Hepatocyte (in vitro differentiated cells): ENCODE results near the gene NUDT5. TPM values are rescaled to one million over a fixed set of nuclear protein-coding genes. Genes with fewer than 3 reads are reported as not detected.

Experiments used
- DNase-seq: peaks from one replicate; pipeline ENCODE4 v3.0.0-alpha.2; 2016; ENCODE audit warnings: low spot score
- H2AFZ ChIP-seq: fragments of 200-600 bp; sonication (generic); 2 replicates; pipeline ENCODE4 v1.6.0; 2016; ENCODE audit warnings: antibody characterized with exemption, mild to moderate bottlenecking
- H3K27ac ChIP-seq: fragments of 200-600 bp; sonication (generic); 2 replicates; pipeline ENCODE4 v1.5.1; 2016; ENCODE audit warnings: mild to moderate bottlenecking
- H3K27me3 ChIP-seq: fragments of 200-600 bp; sonication (generic); 2 replicates; pipeline ENCODE4 v1.6.1; 2016
- H3K36me3 ChIP-seq: fragments of 200-600 bp; sonication (generic); replicated peaks from 2 replicates; pipeline ENCODE4 v1.5.1; 2016; ENCODE audit warnings: low read depth; ENCODE audit not compliant: insufficient read depth
- H3K4me1 ChIP-seq: fragments of 200-600 bp; sonication (generic); 2 replicates; pipeline ENCODE4 v1.5.1; 2016; ENCODE audit warnings: mild to moderate bottlenecking, moderate library complexity; ENCODE audit not compliant: insufficient read depth
- H3K4me2 ChIP-seq: fragments of 200-600 bp; sonication (generic); 2 replicates; pipeline ENCODE4 v1.6.0; 2016
- H3K4me3 ChIP-seq: fragments of 200-600 bp; sonication (generic); 2 replicates; pipeline ENCODE4 v1.5.1; 2016; ENCODE audit warnings: mild to moderate bottlenecking
- H3K79me2 ChIP-seq: fragments of 200-600 bp; sonication (generic); 2 replicates; pipeline ENCODE4 v1.6.0; 2017; ENCODE audit warnings: mild to moderate bottlenecking
- H3K9me2 ChIP-seq: fragments of 200-600 bp; sonication (generic); replicated peaks from 2 replicates; pipeline ENCODE4 v1.6.0; 2017; ENCODE audit warnings: mild to moderate bottlenecking; ENCODE audit not compliant: insufficient read depth
- H3K9me3 ChIP-seq: fragments of 200-600 bp; sonication (generic); 2 replicates; pipeline ENCODE4 v1.5.1; 2016; ENCODE audit warnings: low read depth, mild to moderate bottlenecking
- H4K20me1 ChIP-seq: fragments of 200-600 bp; sonication (generic); 2 replicates; pipeline ENCODE4 v1.6.0; 2016; ENCODE audit warnings: mild to moderate bottlenecking; ENCODE audit not compliant: insufficient read depth, poor library complexity, severe bottlenecking
- EZH2 ChIP-seq: fragments of 200-600 bp; sonication (generic); IDR thresholded peaks from 2 replicates; pipeline ENCODE4 v1.6.1; 2016; ENCODE audit warnings: antibody characterized with exemption, mild to moderate bottlenecking, borderline replicate concordance
- EZH2phosphoT487 ChIP-seq: fragments of 200-600 bp; sonication (generic); IDR thresholded peaks from one replicate; pipeline ENCODE4 v1.6.1; 2018; ENCODE audit warnings: antibody characterized with exemption, mild to moderate bottlenecking, low read depth, moderate library complexity; ENCODE audit not compliant: unreplicated experiment, severe bottlenecking
- WGBS: methylation state at CpG from one replicate; pipeline ENCODE4 v1.1.6; 2016; ENCODE audit warnings: low lambda C conversion rate; ENCODE audit errors: missing lambda C conversion rate; 5-methylcytosine and 5-hydroxymethylcytosine counted together
- polyA plus RNA-seq: library from polyadenylated mRNA; unstranded; fragments of >200 nt; fragmentation: Nextera tagmentation; extraction: Ambion mirVana; gene quantifications from 2 replicates; pipeline ENCODE4 v1.2.1, GENCODE V29; 2016
- total RNA-seq: library from RNA; depleted of rRNA; stranded (reverse); fragments of >200 nt; gene quantifications from 2 replicates; pipeline ENCODE4 v1.2.3, GENCODE V29; 2014
- TF ChIP-seq, protein P1 (sequence below): fragments of 200-600 bp; sonication (generic); IDR thresholded peaks from 2 replicates; pipeline ENCODE4 v1.5.1; 2016; ENCODE audit warnings: antibody characterized with exemption, mild to moderate bottlenecking; ENCODE audit not compliant: poor library complexity

The NUDT5 gene
- total and polyA plus RNA-seq, 2 experiments from 2014 or later, result 54.0 to 85.1 TPM

DNA sequence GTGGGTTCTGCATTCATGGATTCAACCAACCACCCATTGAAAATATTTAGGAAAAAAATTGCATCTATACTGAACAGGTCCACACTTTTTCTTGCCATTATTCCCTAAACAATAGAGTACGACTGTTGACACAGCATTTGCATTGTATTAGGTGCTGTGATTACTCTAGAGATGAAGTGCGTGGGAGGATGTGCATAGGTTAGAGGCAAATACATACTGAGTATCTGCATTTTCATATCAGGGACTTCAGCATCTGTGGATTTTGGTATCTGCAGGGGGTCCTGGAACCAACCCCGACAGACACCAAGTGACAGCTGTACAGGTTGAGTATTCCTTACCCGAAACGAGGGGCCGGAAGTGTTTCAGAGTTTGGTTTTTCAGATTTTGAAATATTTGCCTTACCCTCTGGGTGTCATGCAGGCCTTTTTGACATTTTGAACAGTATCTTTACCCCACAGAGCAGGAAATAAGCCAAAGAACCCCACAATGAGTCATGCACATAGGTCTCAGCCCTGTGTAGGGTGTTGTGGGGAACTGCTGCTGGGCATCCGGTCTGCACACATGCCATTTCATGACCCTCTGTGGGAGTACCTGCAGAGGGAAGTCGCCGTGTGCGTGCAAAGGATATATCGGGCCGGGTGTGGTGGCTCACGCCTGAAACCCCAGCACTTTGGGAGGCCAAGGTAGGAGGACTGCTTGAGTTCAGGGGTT lies 14.5 kb downstream of the NUDT5 start:
- no peaks in the 10 kb centered on the region for H3K9me2 ChIP-seq
- H4K20me1 ChIP-seq, result no peaks in the 10 kb centered on the region
- H2AFZ ChIP-seq, result no peak overlapping the region
- H3K4me1 ChIP-seq, result no peaks in the 10 kb centered on the region
- H3K36me3 ChIP-seq, result no peaks in the 10 kb centered on the region
- DNase-seq, result no peak
- no peaks in the 10 kb centered on the region for H3K27me3 ChIP-seq
- no peak overlapping the region for H3K4me2 ChIP-seq
- H3K79me2 ChIP-seq, result no peaks in the 10 kb centered on the region
- H3K27ac ChIP-seq, result no peak overlapping the region
- 94% methylated on average over 13 of the region's 13 CpGs for WGBS
- no peak overlapping the region for H3K4me3 ChIP-seq
- no peak for TF ChIP-seq EZH2phosphoT487
- no peak for TF ChIP-seq EZH2
- TF ChIP-seq, protein P1, sequence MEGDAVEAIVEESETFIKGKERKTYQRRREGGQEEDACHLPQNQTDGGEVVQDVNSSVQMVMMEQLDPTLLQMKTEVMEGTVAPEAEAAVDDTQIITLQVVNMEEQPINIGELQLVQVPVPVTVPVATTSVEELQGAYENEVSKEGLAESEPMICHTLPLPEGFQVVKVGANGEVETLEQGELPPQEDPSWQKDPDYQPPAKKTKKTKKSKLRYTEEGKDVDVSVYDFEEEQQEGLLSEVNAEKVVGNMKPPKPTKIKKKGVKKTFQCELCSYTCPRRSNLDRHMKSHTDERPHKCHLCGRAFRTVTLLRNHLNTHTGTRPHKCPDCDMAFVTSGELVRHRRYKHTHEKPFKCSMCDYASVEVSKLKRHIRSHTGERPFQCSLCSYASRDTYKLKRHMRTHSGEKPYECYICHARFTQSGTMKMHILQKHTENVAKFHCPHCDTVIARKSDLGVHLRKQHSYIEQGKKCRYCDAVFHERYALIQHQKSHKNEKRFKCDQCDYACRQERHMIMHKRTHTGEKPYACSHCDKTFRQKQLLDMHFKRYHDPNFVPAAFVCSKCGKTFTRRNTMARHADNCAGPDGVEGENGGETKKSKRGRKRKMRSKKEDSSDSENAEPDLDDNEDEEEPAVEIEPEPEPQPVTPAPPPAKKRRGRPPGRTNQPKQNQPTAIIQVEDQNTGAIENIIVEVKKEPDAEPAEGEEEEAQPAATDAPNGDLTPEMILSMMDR, result no peak
- no peaks in the 10 kb centered on the region for H3K9me3 ChIP-seq

GRCh38 chr10:12180221-12180974 lies 15.3 kb downstream of the NUDT5 start:
- TF ChIP-seq EZH2 (no peak), EZH2phosphoT487 (no peak)
- TF ChIP-seq, protein P1, result no peak
- peak; percentile 5 for DNase-seq
- 64% methylated on average over 9 of the region's 9 CpGs for WGBS
- Histone ChIP-seq H3K4me3 (no peak overlapping the region), H3K79me2 (no peaks in the 10 kb centered on the region), H3K36me3 (no peaks in the 10 kb centered on the region), H3K4me1 (no peaks in the 10 kb centered on the region), H3K27ac (no peak overlapping the region), H3K9me2 (no peaks in the 10 kb centered on the region), H4K20me1 (no peaks in the 10 kb centered on the region), H3K4me2 (no peak overlapping the region), H2AFZ (no peak overlapping the region), H3K9me3 (no peaks in the 10 kb centered on the region), H3K27me3 (no peaks in the 10 kb centered on the region)

DNA sequence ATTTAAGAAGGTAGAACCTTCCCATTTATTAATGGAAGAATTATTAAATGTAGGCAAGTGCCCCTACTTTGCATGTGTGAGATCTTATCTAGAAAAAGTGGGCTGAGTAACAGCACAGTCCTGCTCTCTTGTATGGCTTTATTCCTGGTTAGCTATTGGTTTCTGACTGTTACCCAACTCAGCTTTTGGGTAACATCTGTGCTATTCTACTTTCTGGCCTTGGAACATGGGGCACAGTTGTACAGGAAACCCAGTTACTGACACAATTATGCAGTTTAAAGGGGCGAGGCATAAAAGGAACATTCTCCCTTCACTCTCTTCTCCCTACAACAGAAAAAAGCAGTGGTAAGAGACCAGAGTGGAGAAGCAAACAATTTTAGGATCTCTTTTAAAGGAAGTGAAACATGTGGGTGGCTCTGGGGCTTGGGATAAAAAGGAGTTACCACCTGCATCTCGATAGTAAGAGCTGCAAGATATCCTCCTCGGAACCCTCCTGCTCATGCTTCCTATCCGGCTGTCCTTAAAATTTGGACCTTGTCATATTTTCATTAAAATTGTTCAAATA lies 16.0 kb downstream of the NUDT5 start:
- Histone ChIP-seq H3K4me1 (no peaks in the 10 kb centered on the region), H3K4me2 (no peak overlapping the region), H3K27me3 (no peaks in the 10 kb centered on the region), H4K20me1 (no peaks in the 10 kb centered on the region), H3K27ac (no peak overlapping the region), H3K79me2 (no peaks in the 10 kb centered on the region), H3K9me3 (no peaks in the 10 kb centered on the region), H2AFZ (no peak overlapping the region), H3K9me2 (no peaks in the 10 kb centered on the region), H3K4me3 (no peak overlapping the region), H3K36me3 (no peaks in the 10 kb centered on the region)
- no peak for DNase-seq
- 98% methylated on average over 4 of the region's 4 CpGs for WGBS
- TF ChIP-seq EZH2 (no peak), EZH2phosphoT487 (no peak)
- TF ChIP-seq, protein P1, result no peak
